ENCODE measurements around the gene CTSH. TPM values are rescaled to one million over a fixed set of nuclear protein-coding genes. Genes with fewer than 3 reads are reported as not detected.
A peak's percentile ranks its signal among the peaks of the same experiment; 100 is the strongest.

Gene CTSH
- total and polyA plus RNA-seq, 2 of the 13 experiments (the other 11 are each of a cell fraction or from before 2014, with no cell fraction given): 265 to 653 TPM

DNA sequence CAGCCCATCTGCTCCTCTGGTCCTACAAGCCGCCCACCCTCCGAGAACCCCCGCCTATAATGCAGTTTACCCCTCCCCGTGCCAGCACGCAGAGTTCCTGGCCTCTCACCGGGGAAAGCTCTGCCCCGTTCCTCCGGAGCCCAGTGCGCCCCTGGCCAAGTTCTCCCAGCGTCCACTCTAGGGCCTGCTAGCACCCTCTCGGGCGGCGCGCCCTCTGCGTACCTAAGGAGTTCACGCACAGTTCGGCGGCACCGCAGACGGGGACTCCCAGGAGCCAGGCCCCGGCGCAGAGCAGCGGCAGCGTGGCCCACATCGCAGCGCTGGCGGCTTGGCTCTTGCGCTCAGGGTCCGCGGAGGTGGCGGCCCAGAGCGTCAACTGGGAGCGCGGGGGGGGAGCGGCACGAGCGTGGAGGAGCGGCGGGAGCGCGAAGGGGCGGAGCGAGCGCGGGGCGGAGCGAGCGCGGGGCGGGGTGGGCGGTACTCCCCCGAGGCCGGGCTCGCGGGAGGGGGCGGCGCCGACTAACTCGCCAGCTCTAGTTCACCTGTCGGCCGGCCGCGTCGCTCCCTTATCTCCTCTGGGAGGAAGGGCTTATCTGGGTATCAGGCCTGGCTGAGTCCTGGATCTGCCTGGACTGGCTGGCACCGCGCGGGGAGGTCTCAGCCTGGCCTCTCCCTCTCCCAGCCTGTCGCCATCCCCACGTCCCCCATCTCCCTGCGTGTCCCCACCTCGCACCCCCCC lies at the start of gene CTSH (continued):
- TF ChIP-seq, protein P1, sequence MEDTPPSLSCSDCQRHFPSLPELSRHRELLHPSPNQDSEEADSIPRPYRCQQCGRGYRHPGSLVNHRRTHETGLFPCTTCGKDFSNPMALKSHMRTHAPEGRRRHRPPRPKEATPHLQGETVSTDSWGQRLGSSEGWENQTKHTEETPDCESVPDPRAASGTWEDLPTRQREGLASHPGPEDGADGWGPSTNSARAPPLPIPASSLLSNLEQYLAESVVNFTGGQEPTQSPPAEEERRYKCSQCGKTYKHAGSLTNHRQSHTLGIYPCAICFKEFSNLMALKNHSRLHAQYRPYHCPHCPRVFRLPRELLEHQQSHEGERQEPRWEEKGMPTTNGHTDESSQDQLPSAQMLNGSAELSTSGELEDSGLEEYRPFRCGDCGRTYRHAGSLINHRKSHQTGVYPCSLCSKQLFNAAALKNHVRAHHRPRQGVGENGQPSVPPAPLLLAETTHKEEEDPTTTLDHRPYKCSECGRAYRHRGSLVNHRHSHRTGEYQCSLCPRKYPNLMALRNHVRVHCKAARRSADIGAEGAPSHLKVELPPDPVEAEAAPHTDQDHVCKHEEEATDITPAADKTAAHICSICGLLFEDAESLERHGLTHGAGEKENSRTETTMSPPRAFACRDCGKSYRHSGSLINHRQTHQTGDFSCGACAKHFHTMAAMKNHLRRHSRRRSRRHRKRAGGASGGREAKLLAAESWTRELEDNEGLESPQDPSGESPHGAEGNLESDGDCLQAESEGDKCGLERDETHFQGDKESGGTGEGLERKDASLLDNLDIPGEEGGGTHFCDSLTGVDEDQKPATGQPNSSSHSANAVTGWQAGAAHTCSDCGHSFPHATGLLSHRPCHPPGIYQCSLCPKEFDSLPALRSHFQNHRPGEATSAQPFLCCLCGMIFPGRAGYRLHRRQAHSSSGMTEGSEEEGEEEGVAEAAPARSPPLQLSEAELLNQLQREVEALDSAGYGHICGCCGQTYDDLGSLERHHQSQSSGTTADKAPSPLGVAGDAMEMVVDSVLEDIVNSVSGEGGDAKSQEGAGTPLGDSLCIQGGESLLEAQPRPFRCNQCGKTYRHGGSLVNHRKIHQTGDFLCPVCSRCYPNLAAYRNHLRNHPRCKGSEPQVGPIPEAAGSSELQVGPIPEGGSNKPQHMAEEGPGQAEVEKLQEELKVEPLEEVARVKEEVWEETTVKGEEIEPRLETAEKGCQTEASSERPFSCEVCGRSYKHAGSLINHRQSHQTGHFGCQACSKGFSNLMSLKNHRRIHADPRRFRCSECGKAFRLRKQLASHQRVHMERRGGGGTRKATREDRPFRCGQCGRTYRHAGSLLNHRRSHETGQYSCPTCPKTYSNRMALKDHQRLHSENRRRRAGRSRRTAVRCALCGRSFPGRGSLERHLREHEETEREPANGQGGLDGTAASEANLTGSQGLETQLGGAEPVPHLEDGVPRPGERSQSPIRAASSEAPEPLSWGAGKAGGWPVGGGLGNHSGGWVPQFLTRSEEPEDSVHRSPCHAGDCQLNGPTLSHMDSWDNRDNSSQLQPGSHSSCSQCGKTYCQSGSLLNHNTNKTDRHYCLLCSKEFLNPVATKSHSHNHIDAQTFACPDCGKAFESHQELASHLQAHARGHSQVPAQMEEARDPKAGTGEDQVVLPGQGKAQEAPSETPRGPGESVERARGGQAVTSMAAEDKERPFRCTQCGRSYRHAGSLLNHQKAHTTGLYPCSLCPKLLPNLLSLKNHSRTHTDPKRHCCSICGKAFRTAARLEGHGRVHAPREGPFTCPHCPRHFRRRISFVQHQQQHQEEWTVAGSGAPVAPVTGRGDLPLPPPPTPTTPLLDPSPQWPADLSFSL (CRISPR knock-in tag; IDR thresholded peaks at IDR 0.05): no peak
- TF ChIP-seq ZNF687 (CRISPR knock-in tag; IDR thresholded peaks at IDR 0.05) (peak; percentile 98), SALL1 (CRISPR knock-in tag; IDR thresholded peaks at IDR 0.05) (peak; percentile 92), SALL2 (CRISPR knock-in tag; IDR thresholded peaks at IDR 0.05) (no peak; the same call in 1 of the 2 replicates), REXO4 (CRISPR knock-in tag; IDR thresholded peaks at IDR 0.05; ENCODE audit: borderline replicate concordance) (no peak), ZNF292 (CRISPR knock-in tag; IDR thresholded peaks at IDR 0.05; ENCODE audit: borderline replicate concordance, low read depth) (no peak), CSRNP2 (CRISPR knock-in tag; conservative IDR thresholded peaks at IDR 0.05; ENCODE audit: low read depth) (no peak), ZNF674 (CRISPR knock-in tag; IDR thresholded peaks at IDR 0.05; ENCODE audit: low read depth) (no peak), DDIT3 (CRISPR knock-in tag; IDR thresholded peaks at IDR 0.05) (no peak), RFXANK (CRISPR knock-in tag; IDR thresholded peaks at IDR 0.05) (no peak)
- TF ChIP-seq, protein P2, sequence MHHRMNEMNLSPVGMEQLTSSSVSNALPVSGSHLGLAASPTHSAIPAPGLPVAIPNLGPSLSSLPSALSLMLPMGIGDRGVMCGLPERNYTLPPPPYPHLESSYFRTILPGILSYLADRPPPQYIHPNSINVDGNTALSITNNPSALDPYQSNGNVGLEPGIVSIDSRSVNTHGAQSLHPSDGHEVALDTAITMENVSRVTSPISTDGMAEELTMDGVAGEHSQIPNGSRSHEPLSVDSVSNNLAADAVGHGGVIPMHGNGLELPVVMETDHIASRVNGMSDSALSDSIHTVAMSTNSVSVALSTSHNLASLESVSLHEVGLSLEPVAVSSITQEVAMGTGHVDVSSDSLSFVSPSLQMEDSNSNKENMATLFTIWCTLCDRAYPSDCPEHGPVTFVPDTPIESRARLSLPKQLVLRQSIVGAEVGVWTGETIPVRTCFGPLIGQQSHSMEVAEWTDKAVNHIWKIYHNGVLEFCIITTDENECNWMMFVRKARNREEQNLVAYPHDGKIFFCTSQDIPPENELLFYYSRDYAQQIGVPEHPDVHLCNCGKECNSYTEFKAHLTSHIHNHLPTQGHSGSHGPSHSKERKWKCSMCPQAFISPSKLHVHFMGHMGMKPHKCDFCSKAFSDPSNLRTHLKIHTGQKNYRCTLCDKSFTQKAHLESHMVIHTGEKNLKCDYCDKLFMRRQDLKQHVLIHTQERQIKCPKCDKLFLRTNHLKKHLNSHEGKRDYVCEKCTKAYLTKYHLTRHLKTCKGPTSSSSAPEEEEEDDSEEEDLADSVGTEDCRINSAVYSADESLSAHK (CRISPR knock-in tag; IDR thresholded peaks at IDR 0.05; ENCODE audit: borderline replicate concordance): no peak
